G401 (cell line): Measurements from ENCODE around the gene FKBP4. TPM values are rescaled to one million over a fixed set of nuclear protein-coding genes. Genes with fewer than 3 reads are reported as not detected.

Experiments
- DNase-seq: peaks from one replicate; pipeline ENCODE4 v3.0.0-alpha.2; 2015; ENCODE audit warnings: low spot score
- in situ Hi-C: cut with HindIII; loops from 2 replicates; pipeline ENCODE4 v1.10.0; 2016; ENCODE audit warnings: low sequenced_read_pairs, mixed read lengths
- total RNA-seq: library from RNA; depleted of rRNA; stranded (reverse); fragments of >200 nt; shearing (Covaris generic); gene quantifications from 2 replicates; pipeline ENCODE4 v1.2.3, GENCODE V29; 2014

FKBP4 gene
- total RNA-seq, 1 experiment from 2014 or later, result 137 TPM

GRCh38 chr12:2775431-2775830 lies 19.3 kb upstream of the FKBP4 start:
- in situ Hi-C loops, result no loop called here
- no peak for DNase-seq

- DNase-seq, result no peak
- in situ Hi-C loops, result no loop called here
Measured at GRCh38 chr12:2776129-2776806, 18.5 kb upstream of the FKBP4 start.

- no peak for DNase-seq
- in situ Hi-C loops, result no loop called here
Measured at GRCh38 chr12:2779281-2779680, 15.5 kb upstream of the FKBP4 start.

- peak; percentile 87 for DNase-seq
- in situ Hi-C loops, result no loop called here
Measured at GRCh38 chr12:2783936-2784600, 10.7 kb upstream of the FKBP4 start.

GRCh38 chr12:2785017-2785416 lies 9.8 kb upstream of the FKBP4 start:
- no peak for DNase-seq
- in situ Hi-C loops, result no loop called here

- in situ Hi-C loops, result no loop called here
- no peak for DNase-seq
Measured at GRCh38 chr12:2791089-2791488, 3.7 kb upstream of the FKBP4 start.

GRCh38 chr12:2792671-2793500 lies 1.9 kb upstream of the FKBP4 start:
- in situ Hi-C loops, result no loop called here
- no peak for DNase-seq

GRCh38 chr12:2793561-2793960 lies 1.2 kb upstream of the FKBP4 start:
- in situ Hi-C loops, result no loop called here
- DNase-seq, result no peak

GRCh38 chr12:2794191-2794735 lies 507 bp upstream of the FKBP4 start:
- peak; percentile 38 for DNase-seq
- in situ Hi-C loops, result no loop called here

- in situ Hi-C loops, result no loop called here
- peak; percentile 79 for DNase-seq
Measured at GRCh38 chr12:2795291-2796186, 769 bp downstream of the FKBP4 start.

GRCh38 chr12:2796187-2796666 lies 1.5 kb downstream of the FKBP4 start:
- in situ Hi-C loops, result no loop called here
- DNase-seq, result peak; percentile 64

GRCh38 chr12:2797721-2798418 lies 3.1 kb downstream of the FKBP4 start:
- in situ Hi-C loops, result no loop called here
- DNase-seq, result peak; percentile 51

GRCh38 chr12:2800046-2800570 lies 5.3 kb downstream of the FKBP4 start:
- in situ Hi-C loops, result no loop called here
- no peak for DNase-seq

GRCh38 chr12:2801044-2801783 lies 6.4 kb downstream of the FKBP4 start:
- DNase-seq, result peak; percentile 92
- in situ Hi-C loops, result no loop called here

- no peak for DNase-seq
- in situ Hi-C loops, result no loop called here
Measured at GRCh38 chr12:2803635-2804392, 9.0 kb downstream of the FKBP4 start.

GRCh38 chr12:2804393-2805142 lies 9.8 kb downstream of the FKBP4 start:
- in situ Hi-C loops, result no loop called here
- DNase-seq, result peak; percentile 87
